Kidney (tissue), 14 donors: ENCODE results near the gene PHF21A. TPM values are rescaled to one million over a fixed set of nuclear protein-coding genes. Genes with fewer than 3 reads are reported as not detected.

Source experiments
- DNase-seq, 5 donors: peaks; one replicate each; pipeline ENCODE4 v3.0.0-alpha.2; 2013 to 2020
- FAIRE-seq: peaks from 2 replicates; lab custom pipeline; 2012; peaks lifted over from hg19 to GRCh38; lab: Jason Lieb, UNC
- H3K27ac ChIP-seq, 2 donors: one replicate each; pipeline ENCODE4 v1.7.0; 2013; ENCODE audit warnings: low read depth in 2 of 2, low read length in 2 of 2, inconsistent platforms in 1 of 2
- H3K27me3 ChIP-seq: one replicate; pipeline ENCODE4 v1.7.1; 2013; ENCODE audit warnings: low read length, inconsistent platforms; ENCODE audit not compliant: control insufficient read depth, insufficient read depth
- H3K36me3 ChIP-seq, 3 donors: one replicate each; pipeline versions ENCODE4 v1.7.0 to v1.7.1; 2013; ENCODE audit warnings: low read length in 3 of 3, control low read depth in 1 of 3, inconsistent platforms in 1 of 3; ENCODE audit not compliant: insufficient read depth in 3 of 3, control insufficient read depth in 2 of 3
- H3K4me1 ChIP-seq, 3 donors: one replicate each; pipeline versions ENCODE4 v1.7.0 to v1.7.1; 2013; ENCODE audit warnings: low read length in 3 of 3, inconsistent platforms in 1 of 3, low read depth in 1 of 3; ENCODE audit not compliant: control insufficient read depth in 2 of 3, insufficient read depth in 2 of 3
- H3K4me3 ChIP-seq, 3 donors: one replicate each; pipeline versions ENCODE4 v1.7.0 to v1.8.1; 2013; ENCODE audit warnings: low read length in 3 of 3, control low read depth in 1 of 3, inconsistent platforms in 1 of 3
- H3K9ac ChIP-seq, 3 donors: one replicate each; pipeline versions ENCODE4 v1.7.0 to v1.7.1; 2013; ENCODE audit warnings: low read length in 3 of 3, control low read depth in 1 of 3, inconsistent platforms in 1 of 3
- H3K9me3 ChIP-seq, 3 donors: one replicate each; pipeline versions ENCODE4 v1.7.0 to v1.7.1; 2013; ENCODE audit warnings: low read length in 3 of 3, control low read depth in 1 of 3, inconsistent platforms in 1 of 3; ENCODE audit not compliant: control insufficient read depth in 2 of 3, insufficient read depth in 1 of 3
- CTCF ChIP-seq: IDR thresholded peaks from 3 replicates; pipeline ENCODE4 v1.5.1; 2012; ENCODE audit warnings: mild to moderate bottlenecking, moderate library complexity, borderline replicate concordance; ENCODE audit not compliant: insufficient read depth; ENCODE audit errors: extremely low read depth
- intact Hi-C: fragments of 100-400 bp; cut with DNase I; formaldehyde crosslinking; loops from one replicate; pipeline ENCODE4 v1.11.1; 2022
- polyA plus RNA-seq: library from polyadenylated mRNA; stranded (reverse); fragments of 350-450 nt; fragmentation: Illumina TruSeq; extraction: RNeasy Lipid Tissue Mini Kit (QIAGEN cat#74804); gene quantifications from one replicate; pipeline ENCODE4 v1.2.3, GENCODE V29; 2014; ENCODE audit warnings: low read depth, low replicate concordance; ENCODE audit not compliant: insufficient read depth
- total RNA-seq: library from RNA; stranded (reverse); fragmentation: NEBNext Ultra II Directional; extraction: Animal tissue kit (Norgen Biotek cat#: 25700); gene quantifications from one replicate; pipeline ENCODE4 v1.2.1, GENCODE V29; 2021
- donor health status: control.
- donor health status: control.
- donor health status: control.
- donor health status: control.
- donor health status: control.
- donor health status: DM: yes; HTN: yes; CAD: no.
- donor health status: Normal renal cell carcinoma (clear cell type).

Gene PHF21A
- total and polyA plus RNA-seq, 2 donors from 2014 or later, result 9.6 to 48.2 TPM

- Histone ChIP-seq H3K9ac (peak overlapping the region; percentile 37 to 73 (median 67)), H3K9me3 (no peaks in the 10 kb centered on the region), H3K27me3 (no peaks in the 10 kb centered on the region), H3K4me1 (peaks cover 0 to 5% (median 4%) of the 10 kb centered on the region in 3 donors), H3K36me3 (no peaks in the 10 kb centered on the region), H3K27ac (peak overlapping the region; percentile 63 to 80), H3K4me3 (peak overlapping the region; percentile 68 to 81 (median 78))
- TF ChIP-seq CTCF, result no peak
- DNase-seq, result peak; percentile 85 to 96 (median 92)
- intact Hi-C loops, result no loop called here
- no peak for FAIRE-seq
Measured at GRCh38 chr11:46121724-46122477, 647 bp upstream of the PHF21A start.

- no peaks in the 10 kb centered on the region for H3K9me3 ChIP-seq
- FAIRE-seq (no peak), DNase-seq (peak; percentile 80 to 89 (median 88))
- H3K9ac ChIP-seq, result peak overlapping the region; percentile 50 to 71 (median 54)
- no peak for TF ChIP-seq CTCF
- H3K4me1 ChIP-seq, result peaks cover 0 to 5% (median 4%) of the 10 kb centered on the region in 3 donors
- intact Hi-C loops, result no loop called here
- H3K27me3 ChIP-seq, result no peaks in the 10 kb centered on the region
- no peaks in the 10 kb centered on the region for H3K36me3 ChIP-seq
- peak overlapping the region; percentile 61 to 81 (median 62) for H3K4me3 ChIP-seq
- peak overlapping the region; percentile 79 to 87 for H3K27ac ChIP-seq
Measured at GRCh38 chr11:46120346-46121300, 631 bp downstream of the PHF21A start.

GRCh38 chr11:46119352-46120216, 1.7 kb downstream of the PHF21A start:
- Histone ChIP-seq H3K4me3 (peak overlapping the region; percentile 64 to 93 (median 76)), H3K4me1 (peaks cover 0 to 5% (median 4%) of the 10 kb centered on the region in 3 donors), H3K27ac (peak overlapping the region; percentile 80 to 87), H3K27me3 (no peaks in the 10 kb centered on the region), H3K9me3 (no peaks in the 10 kb centered on the region), H3K36me3 (no peaks in the 10 kb centered on the region), H3K9ac (peak overlapping the region; percentile 32 to 86 (median 64))
- intact Hi-C loops, result no loop called here
- peak; percentile 71 to 86 (median 80) for DNase-seq
- TF ChIP-seq CTCF, result no peak
- no peak for FAIRE-seq
